H4 (cell line): ENCODE data around the gene MPND. TPM values are rescaled to one million over a fixed set of nuclear protein-coding genes. Genes with fewer than 3 reads are reported as not detected.

ENCODE experiments used
- DNase-seq: peaks from one replicate; pipeline ENCODE4 v3.0.0-alpha.2; 2015; ENCODE audit warnings: low spot score
- total RNA-seq: library from RNA; depleted of rRNA; stranded (reverse); fragments of >200 nt; shearing (Covaris generic); gene quantifications from 2 replicates; pipeline ENCODE4 v1.2.3, GENCODE V29; 2014; rRNA removed

Gene MPND
- total RNA-seq, 1 experiment from 2014 or later, result 2.9 TPM

DNA sequence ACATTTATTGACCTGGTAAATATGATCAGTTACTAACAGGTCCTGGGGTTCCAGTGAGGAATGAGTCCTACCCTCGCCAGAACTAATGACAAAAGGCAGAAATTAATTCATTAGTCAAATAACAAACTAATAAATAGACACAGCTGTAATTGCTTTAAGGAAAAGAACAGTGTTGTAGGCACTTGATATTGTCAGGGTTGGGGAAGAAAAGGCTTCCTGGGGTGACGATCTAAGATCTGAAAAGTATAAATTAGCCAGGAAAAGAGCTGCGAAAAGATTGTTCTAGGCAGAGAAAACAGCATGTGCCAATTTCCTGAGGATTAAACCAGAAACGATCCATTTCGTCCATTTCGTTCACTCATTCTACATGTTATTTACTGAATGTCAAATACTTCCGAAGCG is 58.4 kb downstream of the MPND start:
- DNase-seq, result no peak

DNA sequence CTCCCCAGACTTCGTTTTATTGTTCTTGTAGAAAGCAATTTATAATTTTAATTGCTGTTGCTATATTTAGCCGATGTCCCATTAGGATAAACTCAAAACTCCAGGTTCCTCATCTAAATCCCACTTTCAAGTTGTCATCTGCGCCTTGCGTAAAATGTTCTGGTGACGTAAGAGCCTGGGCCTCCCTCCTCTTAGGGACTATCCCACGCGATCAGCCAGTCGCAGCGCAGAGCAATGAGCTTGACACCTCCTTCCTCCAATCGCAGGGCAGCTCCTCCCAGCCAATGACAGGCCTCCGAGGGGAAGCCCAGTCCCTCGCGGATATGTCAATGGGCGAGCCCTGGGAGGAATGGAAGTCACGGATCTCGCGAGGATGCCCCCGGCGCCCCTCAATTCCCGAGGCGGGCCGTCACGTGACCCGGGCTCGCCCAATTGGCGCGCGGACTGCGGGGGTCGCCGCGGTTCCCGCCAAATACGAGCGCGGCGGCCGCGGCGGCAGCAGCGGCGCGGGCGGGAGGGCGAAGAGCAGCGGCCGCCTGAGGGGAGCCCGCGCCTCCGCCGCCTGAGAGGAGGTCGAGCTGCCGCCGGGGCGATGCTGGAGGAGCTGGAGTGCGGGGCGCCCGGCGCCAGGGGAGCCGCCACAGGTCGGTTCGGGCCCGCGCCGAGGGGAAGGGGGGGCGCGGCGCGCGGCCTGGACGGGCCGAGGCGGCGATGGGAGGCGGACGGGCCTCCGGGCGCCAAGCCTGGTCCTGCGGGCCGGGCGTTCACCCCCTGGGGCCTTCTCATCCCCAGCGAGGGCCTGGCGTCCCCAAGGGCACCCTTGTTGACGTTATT is 59.0 kb downstream of the MPND start, which contains the start of gene CHAF1A:
Gene CHAF1A (plus strand): TSS at position 470 of the 834 bp plus-strand sequence. CDS start 123 bp downstream, at position 593.
- DNase-seq, result peak; percentile 100

DNA sequence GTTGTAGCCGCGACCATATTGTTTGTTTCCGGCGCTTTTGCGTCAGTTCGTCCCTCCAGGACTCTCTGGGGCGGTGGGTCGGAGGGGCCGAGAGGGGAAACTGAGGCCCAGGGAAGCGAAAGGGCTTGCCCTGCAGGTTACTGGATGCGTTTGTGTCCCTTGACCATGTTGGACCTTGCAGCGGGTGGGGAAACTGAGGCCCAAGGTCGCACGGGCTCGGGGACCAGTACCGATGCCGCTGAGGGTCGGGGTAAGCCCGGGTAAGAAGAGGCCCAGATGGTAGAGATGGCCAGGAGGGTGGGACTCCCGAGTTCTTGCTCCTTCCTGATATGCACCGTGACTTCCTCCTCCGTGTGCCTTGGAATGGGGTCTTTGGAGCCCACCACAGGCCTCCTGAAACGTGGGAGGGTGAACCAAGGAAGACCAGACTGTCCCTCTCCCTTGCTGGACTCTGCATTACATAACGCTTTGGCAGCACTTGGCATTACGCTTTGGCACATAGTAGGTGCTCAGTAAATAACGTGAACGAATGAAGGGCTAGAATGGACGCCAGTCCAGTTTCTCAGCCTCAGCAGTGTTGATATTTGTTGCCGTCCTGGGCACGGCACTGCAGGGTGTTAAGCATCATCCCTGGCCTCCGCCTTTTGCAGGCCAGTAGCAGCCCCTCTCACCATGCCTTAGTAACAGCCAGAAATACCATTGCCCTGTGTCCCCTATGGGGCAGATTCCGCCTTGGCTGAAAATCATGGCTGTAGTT is 59.8 kb downstream of the MPND start:
- DNase-seq, result no peak

DNA sequence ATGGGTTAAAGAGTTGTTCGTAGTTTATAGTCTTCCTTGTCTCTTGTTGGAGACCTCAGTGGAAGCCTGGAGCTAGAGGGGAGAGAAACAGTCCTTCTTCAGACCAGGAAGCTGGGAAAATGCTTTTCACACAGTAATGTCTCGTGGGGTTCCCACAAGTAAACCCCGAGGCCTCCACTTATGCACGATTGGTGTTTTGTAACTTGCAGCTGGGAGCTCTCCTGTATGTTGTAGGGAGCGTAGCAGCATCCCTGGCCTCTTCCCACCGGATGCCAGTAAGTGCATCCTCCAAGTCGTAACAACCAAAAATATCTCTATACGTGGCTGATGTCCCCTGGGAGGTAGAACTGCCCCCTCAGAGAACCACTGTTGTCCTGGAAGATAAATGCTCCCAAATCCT is 62.6 kb downstream of the MPND start:
- no peak for DNase-seq

DNA sequence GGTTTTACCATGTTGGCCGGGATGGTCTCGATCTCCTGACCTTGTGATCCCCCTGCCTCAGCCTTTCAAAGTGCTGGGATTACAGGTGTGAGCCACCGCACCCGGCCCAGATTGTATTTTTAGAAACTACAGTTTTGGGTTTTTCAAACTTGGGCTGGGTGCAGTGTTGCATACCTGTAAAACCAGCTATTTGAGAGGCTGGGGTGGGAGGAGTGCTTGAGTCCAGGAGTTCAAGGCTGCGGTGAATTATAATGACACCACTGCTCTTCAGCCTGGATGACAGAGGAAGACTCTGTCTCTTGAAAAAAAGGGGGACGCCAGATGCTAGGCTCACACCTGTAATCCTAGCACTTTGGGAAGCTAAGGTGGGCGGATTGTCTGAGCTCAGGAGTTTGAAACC is 63.3 kb downstream of the MPND start:
- no peak for DNase-seq

DNA sequence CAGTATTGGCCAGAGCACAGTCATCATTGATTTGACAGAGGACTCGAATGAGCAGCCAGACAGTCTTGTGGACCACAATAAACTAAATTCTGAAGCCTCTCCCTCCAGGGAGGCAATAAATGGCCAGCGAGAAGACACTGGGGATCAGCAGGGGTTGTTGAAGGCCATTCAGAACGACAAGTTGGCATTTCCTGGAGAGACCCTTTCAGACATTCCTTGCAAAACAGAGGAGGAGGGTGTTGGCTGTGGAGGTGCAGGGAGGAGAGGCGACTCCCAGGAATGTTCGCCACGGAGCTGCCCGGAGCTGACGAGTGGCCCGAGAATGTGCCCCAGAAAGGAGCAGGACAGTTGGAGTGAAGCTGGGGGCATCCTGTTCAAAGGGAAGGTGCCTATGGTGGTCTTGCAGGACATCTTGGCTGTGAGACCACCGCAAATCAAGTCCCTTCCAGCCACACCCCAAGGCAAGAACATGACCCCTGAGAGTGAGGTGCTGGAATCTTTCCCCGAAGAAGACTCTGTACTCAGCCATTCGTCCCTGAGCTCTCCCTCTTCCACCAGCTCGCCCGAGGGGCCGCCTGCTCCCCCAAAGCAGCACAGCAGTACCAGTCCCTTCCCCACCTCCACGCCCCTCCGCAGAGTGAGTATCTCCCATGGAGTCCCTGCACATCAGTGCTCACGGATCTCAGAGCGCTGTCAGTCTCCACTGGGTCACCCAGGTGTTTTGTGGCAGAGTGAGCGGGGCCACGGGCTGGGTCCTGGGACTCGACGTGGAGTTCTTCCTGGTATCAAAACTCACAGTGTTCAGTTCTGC is 66.0 kb downstream of the MPND start:
- DNase-seq, result no peak

Other genes with a start within 250 kb of the MPND start
- gene MAP2K2, start 219.4 kb upstream of the MPND start, total RNA-seq, result 79.8 and 84.3 TPM in 2 replicates
- gene CREB3L3, start 189.9 kb upstream of the MPND start, total RNA-seq, result not detected in 2 replicates
- 7.6 and 14.3 TPM in 2 replicates for gene SIRT6, start 161.0 kb upstream of the MPND start, total RNA-seq
- 0.12 TPM in 1 of 2 replicates, not detected in the other for gene ANKRD24, start 160.9 kb upstream of the MPND start, total RNA-seq
- gene EBI3, start 114.0 kb upstream of the MPND start, total RNA-seq, result 0.33 and 1.2 TPM in 2 replicates
- 20.9 and 28.9 TPM in 2 replicates for gene YJU2, start 96.5 kb upstream of the MPND start, total RNA-seq
- gene SHD, start 64.3 kb upstream of the MPND start, total RNA-seq, result not detected in 2 replicates
- not detected in 2 replicates for gene TMIGD2, start 41.2 kb upstream of the MPND start, total RNA-seq
- 19.0 and 26.7 TPM in 2 replicates for gene FSD1, start 39.0 kb upstream of the MPND start, total RNA-seq
- 0.19 and 0.78 TPM in 2 replicates for gene STAP2, start 4.7 kb upstream of the MPND start, total RNA-seq
- 34.1 TPM in 2 replicates for gene SH3GL1, start 57.0 kb downstream of the MPND start, total RNA-seq
- gene CHAF1A, start 59.1 kb downstream of the MPND start, total RNA-seq, result 18.6 and 19.0 TPM in 2 replicates
- gene UBXN6, start 114.2 kb downstream of the MPND start, total RNA-seq, result 90.1 and 114 TPM in 2 replicates
- gene HDGFL2, start 128.7 kb downstream of the MPND start, total RNA-seq, result 22.0 and 34.2 TPM in 2 replicates
- 0.75 and 1.4 TPM in 2 replicates for gene PLIN4, start 174.9 kb downstream of the MPND start, total RNA-seq
- 0.25 TPM in 1 of 2 replicates, not detected in the other for gene PLIN5, start 191.7 kb downstream of the MPND start, total RNA-seq
- gene LRG1, start 196.5 kb downstream of the MPND start, total RNA-seq, result 0.29 and 0.43 TPM in 2 replicates
- 7.5 and 8.4 TPM in 2 replicates for gene SEMA6B, start 216.1 kb downstream of the MPND start, total RNA-seq